OCI-LY3 (cell line): ENCODE data around the gene TRIM31.

Experiments
- H2AFZ ChIP-seq: fragments of 200-600, 300-600 bp; shearing (Covaris generic); 2 replicates; pipeline ENCODE4 v1.6.0; 2014; ENCODE audit warnings: antibody characterized with exemption, low read depth, low read length
- H3K27ac ChIP-seq: fragments of 200-600, 300-600 bp; sonication (generic); 2 replicates; pipeline ENCODE4 v1.5.1; 2014; ENCODE audit warnings: mild to moderate bottlenecking, low read length, moderate library complexity, mixed read lengths
- H3K27me3 ChIP-seq: fragments of 200-600, 300-600 bp; sonication (generic); 2 replicates; pipeline ENCODE4 v1.6.1; 2014; ENCODE audit warnings: low read depth, low read length, mixed read lengths
- H3K36me3 ChIP-seq: fragments of 200-600, 300-600 bp; sonication (generic); replicated peaks from 2 replicates; pipeline ENCODE3; 2014; ENCODE audit warnings: low read depth, low read length, mixed read lengths
- H3K4me1 ChIP-seq: fragments of 300-600, 200-600 bp; sonication (generic); 2 replicates; pipeline ENCODE4 v1.6.1; 2014; ENCODE audit warnings: low read length, mixed read lengths
- H3K4me2 ChIP-seq: fragments of 200-600, 300-600 bp; sonication (generic); 2 replicates; pipeline ENCODE4 v1.6.1; 2014; ENCODE audit warnings: low read length, mixed read lengths
- H3K4me3 ChIP-seq: fragments of 300-600, 200-600 bp; sonication (generic); 2 replicates; pipeline ENCODE4 v1.5.1; 2014; ENCODE audit warnings: antibody characterized with exemption, mild to moderate bottlenecking, low read length, moderate library complexity
- H3K79me2 ChIP-seq: fragments of 300-600, 200-600 bp; shearing (Covaris generic); 2 replicates; pipeline ENCODE4 v1.6.1; 2014; ENCODE audit warnings: mild to moderate bottlenecking, low read length, mixed read lengths
- H3K9ac ChIP-seq: fragments of 300-600, 200-600 bp; shearing (Covaris generic); 2 replicates; pipeline ENCODE4 v1.6.0; 2014; ENCODE audit warnings: mild to moderate bottlenecking, low read length, moderate library complexity
- H3K9me3 ChIP-seq: fragments of 200-600, 300-600 bp; shearing (Covaris generic); 2 replicates; pipeline ENCODE4 v1.6.1; 2014; ENCODE audit warnings: low read length, mixed read lengths; ENCODE audit not compliant: insufficient read depth
- H4K20me1 ChIP-seq: fragments of 200-600, 300-600 bp; sonication (generic); 2 replicates; pipeline ENCODE4 v1.6.1; 2016; ENCODE audit warnings: low read length, mixed read lengths; ENCODE audit not compliant: insufficient read depth
- EZH2phosphoT487 ChIP-seq: fragments of 200-600 bp; shearing (Covaris generic); IDR thresholded peaks from 2 replicates; pipeline ENCODE4 v1.6.1; 2018; ENCODE audit warnings: antibody characterized with exemption, mixed run types, low read depth
- TF ChIP-seq, protein P1 (sequence below): fragments of 200-600, 300-600 bp; sonication (generic); IDR thresholded peaks from 2 replicates; pipeline ENCODE4 v1.5.1; 2014; ENCODE audit warnings: antibody characterized with exemption, low read length, low read depth

The TRIM31 gene, protein sequence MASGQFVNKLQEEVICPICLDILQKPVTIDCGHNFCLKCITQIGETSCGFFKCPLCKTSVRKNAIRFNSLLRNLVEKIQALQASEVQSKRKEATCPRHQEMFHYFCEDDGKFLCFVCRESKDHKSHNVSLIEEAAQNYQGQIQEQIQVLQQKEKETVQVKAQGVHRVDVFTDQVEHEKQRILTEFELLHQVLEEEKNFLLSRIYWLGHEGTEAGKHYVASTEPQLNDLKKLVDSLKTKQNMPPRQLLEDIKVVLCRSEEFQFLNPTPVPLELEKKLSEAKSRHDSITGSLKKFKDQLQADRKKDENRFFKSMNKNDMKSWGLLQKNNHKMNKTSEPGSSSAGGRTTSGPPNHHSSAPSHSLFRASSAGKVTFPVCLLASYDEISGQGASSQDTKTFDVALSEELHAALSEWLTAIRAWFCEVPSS

DNA sequence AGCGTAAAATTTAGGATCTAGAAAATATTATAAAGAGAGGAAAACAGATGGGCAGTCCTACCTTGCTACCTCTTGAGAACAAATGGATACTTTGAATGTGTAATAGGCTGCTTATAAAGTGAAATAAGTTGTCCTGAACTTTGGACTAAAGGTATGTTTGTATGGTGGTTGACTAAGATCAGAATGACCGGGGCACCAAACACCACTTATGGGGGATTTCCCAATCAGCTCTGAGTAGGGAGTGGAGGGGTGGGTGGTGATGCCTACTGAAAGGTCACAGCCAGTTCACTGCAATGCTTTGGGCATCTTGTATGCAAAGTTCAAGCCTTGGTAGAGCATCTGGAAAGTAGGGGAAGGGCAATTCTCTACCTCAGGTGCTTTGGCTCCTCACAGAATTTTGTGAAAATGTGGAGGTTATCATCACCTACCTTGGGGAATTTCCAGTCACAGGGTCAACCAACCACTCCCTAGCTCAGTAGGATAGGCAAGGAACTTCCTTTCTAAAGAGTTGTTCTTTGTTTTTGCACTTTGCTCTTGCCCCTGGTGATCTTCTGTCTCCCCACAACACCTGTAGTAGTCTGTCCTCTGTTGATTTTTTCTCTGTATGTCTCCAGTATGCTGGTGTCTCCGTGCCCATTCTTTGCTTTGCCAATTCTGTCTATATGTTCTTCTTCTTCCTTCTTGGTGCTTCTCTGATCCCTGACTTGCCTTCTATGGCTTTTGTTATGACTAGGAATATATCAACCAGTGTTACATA lies at the start of gene TRIM31:
Gene TRIM31, minus strand, starts transcription at position 88 of the 757 bp plus-strand sequence. CDS start 285 bp downstream, outside the sequence.
- no peaks in the 10 kb centered on the region for H3K36me3 ChIP-seq
- no peaks in the 10 kb centered on the region for H4K20me1 ChIP-seq
- no peaks in the 10 kb centered on the region for H3K9me3 ChIP-seq
- peak within 1 kb of the TSS; percentile 66 for H3K4me2 ChIP-seq
- H3K27me3 ChIP-seq, result no peaks in the 10 kb centered on the region
- H3K79me2 ChIP-seq, result no peaks in the 10 kb centered on the region
- H3K27ac ChIP-seq, result peak within 1 kb of the TSS; percentile 74
- H3K9ac ChIP-seq, result peak within 1 kb of the TSS; percentile 30; the same call in 1 of the 2 replicates
- H3K4me3 ChIP-seq, result peak within 1 kb of the TSS; percentile 60
- no peak within 1 kb of the TSS for H2AFZ ChIP-seq
- H3K4me1 ChIP-seq, result peaks cover 54% of the 10 kb centered on the region
- no peak for TF ChIP-seq EZH2phosphoT487
- TF ChIP-seq, protein P1, sequence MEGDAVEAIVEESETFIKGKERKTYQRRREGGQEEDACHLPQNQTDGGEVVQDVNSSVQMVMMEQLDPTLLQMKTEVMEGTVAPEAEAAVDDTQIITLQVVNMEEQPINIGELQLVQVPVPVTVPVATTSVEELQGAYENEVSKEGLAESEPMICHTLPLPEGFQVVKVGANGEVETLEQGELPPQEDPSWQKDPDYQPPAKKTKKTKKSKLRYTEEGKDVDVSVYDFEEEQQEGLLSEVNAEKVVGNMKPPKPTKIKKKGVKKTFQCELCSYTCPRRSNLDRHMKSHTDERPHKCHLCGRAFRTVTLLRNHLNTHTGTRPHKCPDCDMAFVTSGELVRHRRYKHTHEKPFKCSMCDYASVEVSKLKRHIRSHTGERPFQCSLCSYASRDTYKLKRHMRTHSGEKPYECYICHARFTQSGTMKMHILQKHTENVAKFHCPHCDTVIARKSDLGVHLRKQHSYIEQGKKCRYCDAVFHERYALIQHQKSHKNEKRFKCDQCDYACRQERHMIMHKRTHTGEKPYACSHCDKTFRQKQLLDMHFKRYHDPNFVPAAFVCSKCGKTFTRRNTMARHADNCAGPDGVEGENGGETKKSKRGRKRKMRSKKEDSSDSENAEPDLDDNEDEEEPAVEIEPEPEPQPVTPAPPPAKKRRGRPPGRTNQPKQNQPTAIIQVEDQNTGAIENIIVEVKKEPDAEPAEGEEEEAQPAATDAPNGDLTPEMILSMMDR, result no peak

DNA sequence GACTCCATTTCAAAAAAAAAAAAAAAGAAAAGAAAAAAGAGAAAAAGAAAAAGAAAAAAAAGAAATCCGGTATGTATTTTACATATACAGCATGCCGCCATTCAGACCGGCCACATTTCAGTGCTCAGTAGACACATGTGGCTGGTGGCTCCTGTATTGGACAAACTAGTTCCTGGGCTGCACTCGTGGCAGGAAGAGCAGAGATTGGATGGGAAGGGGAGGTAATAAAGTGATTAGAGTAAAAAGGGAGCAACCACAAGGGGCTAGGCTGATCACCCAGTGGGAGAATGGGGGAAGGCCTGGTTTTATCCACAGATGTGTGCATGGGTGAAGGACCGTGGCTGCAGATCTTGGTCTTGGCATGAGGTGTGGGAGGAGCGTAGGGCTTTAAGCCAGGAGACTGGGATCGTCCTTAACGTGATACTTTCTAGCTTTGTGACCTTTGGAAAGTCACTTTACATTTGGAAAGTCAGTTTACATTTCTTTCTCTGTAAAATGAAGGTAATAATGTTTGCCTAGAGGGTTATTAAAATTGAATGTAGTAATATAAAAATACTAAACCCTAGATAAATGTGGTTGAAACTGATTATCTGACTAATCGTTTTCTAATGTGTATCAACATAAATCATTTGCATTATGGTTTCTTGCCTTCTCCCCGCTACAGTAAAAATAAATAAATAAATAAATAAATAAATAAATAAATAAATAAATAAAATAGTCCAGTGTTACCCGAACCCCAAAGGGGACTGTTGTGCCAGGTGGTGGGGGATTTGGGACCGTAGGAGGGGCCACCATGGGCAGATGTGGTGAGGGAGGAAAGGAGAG lies 49.6 kb upstream of the TRIM31 start:
- no peak overlapping the region for H3K4me3 ChIP-seq
- H2AFZ ChIP-seq, result no peak overlapping the region
- H3K27me3 ChIP-seq, result no peaks in the 10 kb centered on the region
- H3K36me3 ChIP-seq, result no peaks in the 10 kb centered on the region
- no peak for TF ChIP-seq EZH2phosphoT487
- TF ChIP-seq, protein P1, result no peak
- H3K9ac ChIP-seq, result no peak overlapping the region
- H3K9me3 ChIP-seq, result no peaks in the 10 kb centered on the region
- H3K4me2 ChIP-seq, result no peak overlapping the region
- H3K4me1 ChIP-seq, result peaks cover 15% of the 10 kb centered on the region
- H4K20me1 ChIP-seq, result no peaks in the 10 kb centered on the region
- no peaks in the 10 kb centered on the region for H3K79me2 ChIP-seq
- no peak overlapping the region for H3K27ac ChIP-seq

DNA sequence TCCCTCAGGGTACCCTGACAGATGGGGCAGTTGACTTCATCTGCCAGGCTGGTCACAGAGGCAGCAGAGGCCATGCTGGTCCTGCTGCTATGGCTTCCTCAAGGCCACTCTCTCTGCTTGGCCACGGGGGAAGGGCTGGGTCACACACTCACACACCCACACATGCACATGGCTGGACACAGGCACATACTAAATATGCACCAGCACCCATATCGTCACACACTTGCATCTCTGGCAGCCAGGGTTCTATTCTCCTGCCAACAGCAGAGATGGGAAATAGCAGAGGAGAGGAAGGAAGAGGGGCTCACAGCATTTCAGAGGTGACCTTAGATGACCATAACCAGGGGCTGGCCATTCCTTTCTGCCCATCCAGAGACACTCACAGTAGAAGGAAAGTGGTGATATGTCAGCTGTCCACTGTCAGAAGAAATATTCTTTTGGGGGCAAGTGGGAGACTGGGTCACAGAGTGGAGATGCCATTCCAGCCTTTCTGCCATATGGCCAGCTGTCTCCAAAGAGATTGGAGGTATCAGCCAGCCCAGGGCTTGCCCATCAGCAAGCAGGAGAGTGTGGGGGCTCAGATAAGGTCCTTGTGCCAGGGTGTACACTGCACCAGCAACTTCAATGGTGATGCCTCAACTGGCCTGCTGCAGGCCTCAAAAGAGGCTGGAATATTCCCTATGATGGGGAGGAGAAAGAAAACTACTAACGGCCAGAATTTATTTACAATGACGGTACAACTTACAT lies 48.1 kb upstream of the TRIM31 start, which contains the start of gene TRIM10:
Gene TRIM10, minus strand, starts transcription at position 427 of the 747 bp plus-strand sequence. Its CDS starts 353 bp downstream, at position 74.
- H3K79me2 ChIP-seq, result no peaks in the 10 kb centered on the region
- H3K4me1 ChIP-seq, result peaks cover 29% of the 10 kb centered on the region
- no peak within 1 kb of the TSS for H2AFZ ChIP-seq
- TF ChIP-seq, protein P1, result no peak
- no peak for TF ChIP-seq EZH2phosphoT487
- H3K27me3 ChIP-seq, result no peaks in the 10 kb centered on the region
- no peak within 1 kb of the TSS for H3K4me3 ChIP-seq
- H3K9ac ChIP-seq, result no peak within 1 kb of the TSS
- no peak within 1 kb of the TSS for H3K4me2 ChIP-seq
- H4K20me1 ChIP-seq, result no peaks in the 10 kb centered on the region
- H3K36me3 ChIP-seq, result no peaks in the 10 kb centered on the region
- no peaks in the 10 kb centered on the region for H3K9me3 ChIP-seq
- no peak within 1 kb of the TSS for H3K27ac ChIP-seq
